Transverse colon (tissue), 4 donors: ENCODE results near the gene MLLT10. TPM values are rescaled to one million over a fixed set of nuclear protein-coding genes. Genes with fewer than 3 reads are reported as not detected.

Experiments
- DNase-seq: peaks from one replicate; pipeline ENCODE4 v3.0.0-alpha.2; 2019
- H3K27ac ChIP-seq, 4 donors: fragments of 200-600 bp; sonication (generic); 2 replicates each; pipeline ENCODE4 v1.5.1; 2016 to 2018; ENCODE audit warnings: inconsistent platforms in 4 of 4
- H3K27me3 ChIP-seq: fragments of 200-600 bp; sonication (generic); 2 replicates; pipeline ENCODE4 v1.5.1; 2017; ENCODE audit warnings: inconsistent platforms
- H3K36me3 ChIP-seq, 4 donors: fragments of 200-600 bp; sonication (generic); 2 replicates each; pipeline ENCODE4 v1.5.1; 2017 to 2019; ENCODE audit warnings: inconsistent platforms in 4 of 4
- H3K4me1 ChIP-seq, 4 donors: fragments of 200-600 bp; sonication (generic); 2 replicates each; pipeline ENCODE4 v1.5.1; 2017 to 2020; ENCODE audit warnings: inconsistent platforms in 4 of 4
- H3K4me3 ChIP-seq, 4 donors: fragments of 200-600 bp; sonication (generic); 1 replicate in 1 of 4; 2 replicates in 3 of 4; pipeline versions ENCODE4 v1.5.1 to v1.6.1; 2017 to 2019; ENCODE audit warnings: inconsistent platforms in 4 of 4
- H3K9me3 ChIP-seq, 2 donors: fragments of 200-600 bp; sonication (generic); 2 replicates each; pipeline ENCODE4 v1.5.1; 2017 to 2019; ENCODE audit warnings: inconsistent platforms in 2 of 2
- EP300 ChIP-seq: sonication (generic); formaldehyde crosslinking; IDR thresholded peaks from one replicate; pipeline ENCODE4 v1.6.1; 2017; ENCODE audit warnings: antibody characterized with exemption, low read depth
- POLR2A ChIP-seq: fragments of 450-650 bp; IDR thresholded peaks from one replicate; pipeline ENCODE4 v1.6.1; 2016; ENCODE audit warnings: antibody characterized with exemption, mild to moderate bottlenecking, moderate library complexity
- POLR2AphosphoS5 ChIP-seq, 3 donors: sonication (generic); formaldehyde crosslinking; IDR thresholded peaks; one replicate each; pipeline ENCODE4 v1.6.1; 2016; ENCODE audit warnings: antibody characterized with exemption in 3 of 3
- WGBS, 2 donors: methylation state at CpG; one replicate each; pipeline ENCODE4 v1.1.5; 2018; ENCODE audit warnings: low coverage in 1 of 2; 5-methylcytosine and 5-hydroxymethylcytosine counted together
- in situ Hi-C, 4 donors: fragments of 200-750 bp; cut with MboI; loops; one replicate each; pipeline versions ENCODE4 v1.15.0 to v1.15.1; 2017; ENCODE audit warnings: low sequenced_read_pairs in 3 of 4, low pct_ligation_motif_present in 1 of 4, low pct_unique_long_range_greater_than_20kb in 1 of 4
- intact Hi-C: fragments of 100-400 bp; cut with DNase I; formaldehyde crosslinking; loops from one replicate; pipeline ENCODE4 v1.15.1; 2023; ENCODE audit warnings: low total_unique reads
- total RNA-seq, 4 donors: library from RNA; depleted of rRNA; stranded (reverse); fragments of >200 nt; gene quantifications; one replicate each; pipeline ENCODE4 v1.1.0, GENCODE V29; 2016
- TF ChIP-seq, protein P1 (sequence below), 5 experiments: fragments of 200-600 bp in 3 of 5; fragments of 450-650 bp in 2 of 5; sonication (generic) in 3 of 5; IDR thresholded peaks; 1 replicate in 2 of 5; 2 replicates in 3 of 5; pipeline ENCODE4 v1.5.1; 2016 to 2017; ENCODE audit warnings: antibody characterized with exemption in 5 of 5, inconsistent platforms in 3 of 5, mild to moderate bottlenecking in 2 of 5, moderate library complexity in 1 of 5

Gene MLLT10
- total RNA-seq, 4 donors from 2014 or later, result 12.0 to 43.0 (median 28.5) TPM

- no peak for DNase-seq
- peaks cover 5 to 64% (median 29%) of the 10 kb centered on the region in 4 donors for H3K4me1 ChIP-seq
- peak overlapping the region; percentile 66 to 85 (median 82) for H3K27ac ChIP-seq
- H3K27me3 ChIP-seq, result peaks cover 67% of the 10 kb centered on the region
- TF ChIP-seq, protein P1, sequence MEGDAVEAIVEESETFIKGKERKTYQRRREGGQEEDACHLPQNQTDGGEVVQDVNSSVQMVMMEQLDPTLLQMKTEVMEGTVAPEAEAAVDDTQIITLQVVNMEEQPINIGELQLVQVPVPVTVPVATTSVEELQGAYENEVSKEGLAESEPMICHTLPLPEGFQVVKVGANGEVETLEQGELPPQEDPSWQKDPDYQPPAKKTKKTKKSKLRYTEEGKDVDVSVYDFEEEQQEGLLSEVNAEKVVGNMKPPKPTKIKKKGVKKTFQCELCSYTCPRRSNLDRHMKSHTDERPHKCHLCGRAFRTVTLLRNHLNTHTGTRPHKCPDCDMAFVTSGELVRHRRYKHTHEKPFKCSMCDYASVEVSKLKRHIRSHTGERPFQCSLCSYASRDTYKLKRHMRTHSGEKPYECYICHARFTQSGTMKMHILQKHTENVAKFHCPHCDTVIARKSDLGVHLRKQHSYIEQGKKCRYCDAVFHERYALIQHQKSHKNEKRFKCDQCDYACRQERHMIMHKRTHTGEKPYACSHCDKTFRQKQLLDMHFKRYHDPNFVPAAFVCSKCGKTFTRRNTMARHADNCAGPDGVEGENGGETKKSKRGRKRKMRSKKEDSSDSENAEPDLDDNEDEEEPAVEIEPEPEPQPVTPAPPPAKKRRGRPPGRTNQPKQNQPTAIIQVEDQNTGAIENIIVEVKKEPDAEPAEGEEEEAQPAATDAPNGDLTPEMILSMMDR (IDR thresholded peaks at IDR 0.05), result no peak
- no peak for TF ChIP-seq POLR2AphosphoS5 (IDR thresholded peaks at IDR 0.05)
- no peak for TF ChIP-seq EP300
- no peak for TF ChIP-seq POLR2A
- intact Hi-C loops, result no loop called here
- 74 to 75% methylated on average over 5 to 8 of the region's 8 CpGs for WGBS, 2 donors
- in situ Hi-C loops, result loop anchor here in 1 of 4 donors (25.0 kb wide), 1 partner anchor 791 kb away; the partner anchor contains the start of genes BMI1 and COMMD3
- no peak overlapping the region for H3K4me3 ChIP-seq
- H3K9me3 ChIP-seq, result no peaks in the 10 kb centered on the region
- H3K36me3 ChIP-seq, result no peaks in the 10 kb centered on the region
Observed at GRCh38 chr10:21520949-21521348, 13.1 kb upstream of the MLLT10 start.

- peak overlapping the region in 3 of 4 donors; percentile 20 to 80 (median 21) for H3K27ac ChIP-seq
- H3K4me1 ChIP-seq, result peaks cover 5 to 64% (median 30%) of the 10 kb centered on the region in 4 donors
- no peak for TF ChIP-seq EP300
- TF ChIP-seq, protein P1 (IDR thresholded peaks at IDR 0.05), result no peak
- no peak for TF ChIP-seq POLR2A
- TF ChIP-seq POLR2AphosphoS5 (IDR thresholded peaks at IDR 0.05), result no peak
- H3K36me3 ChIP-seq, result no peaks in the 10 kb centered on the region
- intact Hi-C loops (no loop called here), in situ Hi-C loops (loop anchor here in 1 of 4 donors (25.0 kb wide), 1 partner anchor 790 kb away; the partner anchor contains the start of genes BMI1 and COMMD3)
- 73% methylated on average over 3 to 4 of the region's 4 CpGs for WGBS, 2 donors
- no peak for DNase-seq
- no peaks in the 10 kb centered on the region for H3K9me3 ChIP-seq
- H3K27me3 ChIP-seq, result peaks cover 61% of the 10 kb centered on the region
- no peak overlapping the region for H3K4me3 ChIP-seq
Observed at GRCh38 chr10:21521751-21522533, 12.1 kb upstream of the MLLT10 start.

DNA sequence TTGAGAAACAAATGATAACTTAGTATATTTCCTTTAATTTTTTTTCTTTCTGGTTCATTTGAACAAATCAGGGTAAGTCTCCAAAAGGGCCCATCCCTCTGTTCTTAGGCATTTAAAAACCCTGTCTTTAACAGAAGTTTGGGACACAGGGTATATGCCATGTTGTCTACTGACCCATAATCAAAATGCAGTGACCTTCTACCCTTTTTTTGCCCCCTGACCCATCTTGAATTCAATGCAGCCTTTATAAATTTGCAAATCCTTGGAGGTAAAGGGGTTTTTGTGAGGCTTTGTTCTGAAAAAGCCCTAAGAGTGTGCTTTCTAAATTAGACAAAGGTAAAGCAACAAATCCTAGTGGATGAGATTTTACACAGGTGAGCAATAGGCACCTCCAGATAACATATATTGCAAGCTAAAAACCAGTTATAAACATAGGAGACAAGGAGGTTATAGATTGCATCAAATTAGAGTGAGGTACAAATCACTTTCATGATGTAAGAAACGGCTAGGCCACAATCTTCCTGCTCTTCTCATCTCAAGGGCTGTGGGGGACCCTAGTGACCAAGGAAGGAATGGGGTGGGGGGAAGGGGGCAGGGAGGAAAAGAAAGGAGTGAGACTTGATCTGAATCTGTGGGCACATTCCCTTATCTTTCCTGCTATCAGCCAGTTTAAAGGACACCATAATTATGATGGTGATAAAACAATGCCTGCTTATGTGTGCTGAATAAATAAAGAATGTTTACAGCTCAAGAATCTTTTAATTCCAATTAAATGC is 11.2 kb upstream of the MLLT10 start:
- H3K4me3 ChIP-seq, result no peak overlapping the region
- H3K4me1 ChIP-seq, result peaks cover under 1 to 63% (median 24%) of the 10 kb centered on the region in 4 donors
- TF ChIP-seq POLR2AphosphoS5 (IDR thresholded peaks at IDR 0.05), result no peak
- TF ChIP-seq, protein P1 (IDR thresholded peaks at IDR 0.05), result no peak
- TF ChIP-seq EP300, result no peak
- TF ChIP-seq POLR2A, result no peak
- in situ Hi-C loops (loop anchor here in 1 of 4 donors (25.0 kb wide), 1 partner anchor 789 kb away; the partner anchor contains the start of genes BMI1 and COMMD3), intact Hi-C loops (no loop called here)
- peak overlapping the region in 2 of 4 donors; percentile 96 for H3K27ac ChIP-seq
- no peaks in the 10 kb centered on the region for H3K36me3 ChIP-seq
- 63 to 71% methylated on average over 1 of the region's 1 CpG for WGBS, 2 donors
- H3K9me3 ChIP-seq, result no peaks in the 10 kb centered on the region
- no peak for DNase-seq
- H3K27me3 ChIP-seq, result peaks cover 60% of the 10 kb centered on the region

- intact Hi-C loops, result loop anchor here (2.0 kb wide), 1 partner anchor 797 kb away; the partner anchor contains the start of gene BMI1
- no peak for DNase-seq
- in situ Hi-C loops, result loop anchor here in 1 of 4 donors (25.0 kb wide), 1 partner anchor 789 kb away; the partner anchor contains the start of genes BMI1 and COMMD3
Observed at GRCh38 chr10:21523557-21524008, 10.4 kb upstream of the MLLT10 start.

More at GRCh38 chr10:21523557-21524008, 10.4 kb upstream of the MLLT10 start:
- Histone ChIP-seq H3K4me3 (no peak overlapping the region), H3K4me1 (peaks cover 0 to 61% (median 22%) of the 10 kb centered on the region in 4 donors), H3K27ac (peak overlapping the region; percentile 94 to 96 (median 95)), H3K36me3 (no peaks in the 10 kb centered on the region), H3K27me3 (peaks cover 60% of the 10 kb centered on the region), H3K9me3 (no peaks in the 10 kb centered on the region)
- WGBS, 2 donors, result 68% methylated on average over 2 to 3 of the region's 3 CpGs
- no peak for TF ChIP-seq POLR2AphosphoS5 (IDR thresholded peaks at IDR 0.05)
